ENCODE data around the gene HOXD8. TPM values are rescaled to one million over a fixed set of nuclear protein-coding genes. Genes with fewer than 3 reads are reported as not detected.

HOXD8 gene
- polyA plus RNA-seq, 1 of the 3 experiments (the other 2 are of a cell fraction): 6.4 TPM

DNA sequence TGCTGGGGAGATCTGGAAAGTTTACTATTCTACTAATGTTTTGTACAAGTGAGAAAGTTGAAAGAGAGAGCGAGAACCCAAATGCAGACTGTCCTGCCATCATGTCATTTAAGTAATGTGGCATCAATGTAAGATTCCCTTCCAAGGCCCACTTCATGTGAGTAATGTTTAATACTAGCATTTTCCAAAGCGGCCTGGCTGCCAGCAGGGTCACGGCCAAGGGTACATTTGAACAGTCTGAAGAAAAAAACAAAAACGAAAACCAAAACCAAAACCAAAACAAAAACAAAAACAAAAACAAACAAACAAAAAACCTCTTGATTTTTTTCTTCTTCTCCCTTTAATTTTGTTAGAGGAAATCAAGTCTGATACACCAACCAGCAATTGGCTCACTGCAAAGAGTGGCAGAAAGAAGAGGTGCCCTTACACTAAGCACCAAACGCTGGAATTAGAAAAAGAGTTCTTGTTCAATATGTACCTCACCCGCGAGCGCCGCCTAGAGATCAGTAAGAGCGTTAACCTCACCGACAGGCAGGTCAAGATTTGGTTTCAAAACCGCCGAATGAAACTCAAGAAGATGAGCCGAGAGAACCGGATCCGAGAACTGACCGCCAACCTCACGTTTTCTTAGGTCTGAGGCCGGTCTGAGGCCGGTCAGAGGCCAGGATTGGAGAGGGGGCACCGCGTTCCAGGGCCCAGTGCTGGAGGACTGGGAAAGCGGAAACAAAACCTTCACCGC is 10.7 kb upstream of the HOXD8 start (continued):
- TF ChIP-seq, protein P1, sequence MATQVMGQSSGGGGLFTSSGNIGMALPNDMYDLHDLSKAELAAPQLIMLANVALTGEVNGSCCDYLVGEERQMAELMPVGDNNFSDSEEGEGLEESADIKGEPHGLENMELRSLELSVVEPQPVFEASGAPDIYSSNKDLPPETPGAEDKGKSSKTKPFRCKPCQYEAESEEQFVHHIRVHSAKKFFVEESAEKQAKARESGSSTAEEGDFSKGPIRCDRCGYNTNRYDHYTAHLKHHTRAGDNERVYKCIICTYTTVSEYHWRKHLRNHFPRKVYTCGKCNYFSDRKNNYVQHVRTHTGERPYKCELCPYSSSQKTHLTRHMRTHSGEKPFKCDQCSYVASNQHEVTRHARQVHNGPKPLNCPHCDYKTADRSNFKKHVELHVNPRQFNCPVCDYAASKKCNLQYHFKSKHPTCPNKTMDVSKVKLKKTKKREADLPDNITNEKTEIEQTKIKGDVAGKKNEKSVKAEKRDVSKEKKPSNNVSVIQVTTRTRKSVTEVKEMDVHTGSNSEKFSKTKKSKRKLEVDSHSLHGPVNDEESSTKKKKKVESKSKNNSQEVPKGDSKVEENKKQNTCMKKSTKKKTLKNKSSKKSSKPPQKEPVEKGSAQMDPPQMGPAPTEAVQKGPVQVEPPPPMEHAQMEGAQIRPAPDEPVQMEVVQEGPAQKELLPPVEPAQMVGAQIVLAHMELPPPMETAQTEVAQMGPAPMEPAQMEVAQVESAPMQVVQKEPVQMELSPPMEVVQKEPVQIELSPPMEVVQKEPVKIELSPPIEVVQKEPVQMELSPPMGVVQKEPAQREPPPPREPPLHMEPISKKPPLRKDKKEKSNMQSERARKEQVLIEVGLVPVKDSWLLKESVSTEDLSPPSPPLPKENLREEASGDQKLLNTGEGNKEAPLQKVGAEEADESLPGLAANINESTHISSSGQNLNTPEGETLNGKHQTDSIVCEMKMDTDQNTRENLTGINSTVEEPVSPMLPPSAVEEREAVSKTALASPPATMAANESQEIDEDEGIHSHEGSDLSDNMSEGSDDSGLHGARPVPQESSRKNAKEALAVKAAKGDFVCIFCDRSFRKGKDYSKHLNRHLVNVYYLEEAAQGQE (IDR thresholded peaks at IDR 0.05; ENCODE audit: low read depth, low read length): no peak
- TF ChIP-seq NRF1 (IDR thresholded peaks at IDR 0.05; ENCODE audit: low read depth, low read length) (no peak), TEAD4 (IDR thresholded peaks at IDR 0.05; ENCODE audit: borderline replicate concordance, insufficient read depth) (no peak), GABPA (IDR thresholded peaks at IDR 0.05; ENCODE audit: low read depth) (no peak), ELF1 (IDR thresholded peaks at IDR 0.05) (no peak), MEF2A (IDR thresholded peaks at IDR 0.05; ENCODE audit: borderline replicate concordance, low read depth) (no peak)
- TF ChIP-seq, protein P2, sequence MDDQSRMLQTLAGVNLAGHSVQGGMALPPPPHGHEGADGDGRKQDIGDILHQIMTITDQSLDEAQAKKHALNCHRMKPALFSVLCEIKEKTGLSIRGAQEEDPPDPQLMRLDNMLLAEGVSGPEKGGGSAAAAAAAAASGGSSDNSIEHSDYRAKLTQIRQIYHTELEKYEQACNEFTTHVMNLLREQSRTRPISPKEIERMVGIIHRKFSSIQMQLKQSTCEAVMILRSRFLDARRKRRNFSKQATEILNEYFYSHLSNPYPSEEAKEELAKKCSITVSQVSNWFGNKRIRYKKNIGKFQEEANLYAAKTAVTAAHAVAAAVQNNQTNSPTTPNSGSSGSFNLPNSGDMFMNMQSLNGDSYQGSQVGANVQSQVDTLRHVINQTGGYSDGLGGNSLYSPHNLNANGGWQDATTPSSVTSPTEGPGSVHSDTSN (IDR thresholded peaks at IDR 0.05): no peak
- TF ChIP-seq, protein P3, sequence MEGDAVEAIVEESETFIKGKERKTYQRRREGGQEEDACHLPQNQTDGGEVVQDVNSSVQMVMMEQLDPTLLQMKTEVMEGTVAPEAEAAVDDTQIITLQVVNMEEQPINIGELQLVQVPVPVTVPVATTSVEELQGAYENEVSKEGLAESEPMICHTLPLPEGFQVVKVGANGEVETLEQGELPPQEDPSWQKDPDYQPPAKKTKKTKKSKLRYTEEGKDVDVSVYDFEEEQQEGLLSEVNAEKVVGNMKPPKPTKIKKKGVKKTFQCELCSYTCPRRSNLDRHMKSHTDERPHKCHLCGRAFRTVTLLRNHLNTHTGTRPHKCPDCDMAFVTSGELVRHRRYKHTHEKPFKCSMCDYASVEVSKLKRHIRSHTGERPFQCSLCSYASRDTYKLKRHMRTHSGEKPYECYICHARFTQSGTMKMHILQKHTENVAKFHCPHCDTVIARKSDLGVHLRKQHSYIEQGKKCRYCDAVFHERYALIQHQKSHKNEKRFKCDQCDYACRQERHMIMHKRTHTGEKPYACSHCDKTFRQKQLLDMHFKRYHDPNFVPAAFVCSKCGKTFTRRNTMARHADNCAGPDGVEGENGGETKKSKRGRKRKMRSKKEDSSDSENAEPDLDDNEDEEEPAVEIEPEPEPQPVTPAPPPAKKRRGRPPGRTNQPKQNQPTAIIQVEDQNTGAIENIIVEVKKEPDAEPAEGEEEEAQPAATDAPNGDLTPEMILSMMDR (IDR thresholded peaks at IDR 0.05): peak; percentile 66

DNA sequence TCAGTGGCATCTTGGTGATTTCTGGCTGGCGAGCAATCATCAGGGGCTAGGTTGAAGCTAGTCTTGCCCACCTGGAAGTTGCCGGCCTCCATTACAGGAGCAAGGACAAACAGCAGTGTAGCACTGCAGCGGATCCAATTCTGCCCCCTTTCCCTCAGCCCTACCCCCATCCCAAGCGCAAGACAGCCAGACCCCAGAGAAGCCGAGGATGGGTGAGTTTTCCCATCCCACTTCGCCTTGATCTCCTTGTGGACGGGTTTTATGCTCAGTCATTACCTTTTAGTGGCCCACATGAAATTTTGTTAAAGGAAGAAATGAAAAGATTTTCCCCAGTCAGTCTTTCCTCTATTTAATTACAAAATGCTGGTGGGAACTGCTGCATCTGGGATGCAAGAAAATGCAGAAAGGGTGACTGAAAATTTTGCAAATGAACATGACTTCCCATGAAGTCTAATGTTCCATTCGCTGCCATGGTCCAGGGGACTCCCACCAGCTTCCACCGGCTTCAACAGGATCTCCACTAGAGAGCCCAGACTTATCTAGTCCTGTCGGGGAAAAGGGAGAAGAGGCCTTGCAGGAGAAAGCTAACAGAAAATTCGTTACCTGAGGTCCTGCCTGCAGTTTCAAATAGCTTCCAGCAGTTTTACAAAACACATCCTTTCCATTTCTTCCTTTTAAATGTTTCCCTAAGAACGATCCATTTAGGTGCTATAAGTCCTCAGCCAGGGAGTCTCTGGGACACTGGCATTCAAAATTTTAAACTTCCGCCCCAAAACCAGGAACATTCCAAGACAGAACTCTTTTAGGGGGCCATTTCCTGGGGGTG is 8.9 kb upstream of the HOXD8 start:
- CTCF ChIA-PET: interaction anchor here (0.6 to 26.1 kb wide), 16 partner anchors 7 to 1043 kb away, joined by 3 to 1047 read pairs (median 6); partner anchors contain the start of genes HOXD10 and HOXD8
- POLR2A ChIA-PET: interaction anchor here (0.7 to 4.1 kb wide), 3 partner anchors 7 to 517 kb away, joined by 3 to 27 read pairs (median 19); no protein-coding TSS in a partner anchor
- Histone ChIP-seq H3K9me3 (no peaks in the 10 kb centered on the region), H3K9me2 (no peaks in the 10 kb centered on the region), H3K36me3 (replicated peaks in 1 of 2; ENCODE audit: control insufficient read depth in 1 of 2, insufficient read depth in 2 of 2, low read length in 1 of 2) (no peaks in the 10 kb centered on the region), H3K4me2 (no peak overlapping the region), H4K20me1 (ENCODE audit: insufficient read depth) (no peaks in the 10 kb centered on the region), H2AFZ (ENCODE audit: low read depth) (no peak overlapping the region), H3K4me3 (ENCODE audit: low read depth in 2 of 2, low read length in 1 of 2) (no peak overlapping the region), H3K27ac (ENCODE audit: low read depth in 2 of 2, low read length in 1 of 2) (no peak overlapping the region), H3K9ac (no peak overlapping the region), H3K4me1 (ENCODE audit: control insufficient read depth in 1 of 2, insufficient read depth in 2 of 2, low read depth in 1 of 2, low read length in 1 of 2) (peaks cover 0 to 24% of the 10 kb centered on the region in 2 experiments; a peak in 1 of 4 replicates), H3K79me2 (ENCODE audit: insufficient read depth) (no peaks in the 10 kb centered on the region), H3K27me3 (ENCODE audit: insufficient read depth) (peaks cover 25% of the 10 kb centered on the region), H3F3A (replicated peaks; ENCODE audit: insufficient read depth) (no peaks in the 10 kb centered on the region)
- WGBS (ENCODE audit: low lambda C conversion rate): 90% methylated on average over 13 of the region's 13 CpGs
- no peak for TF ChIP-seq MEF2A (IDR thresholded peaks at IDR 0.05; ENCODE audit: borderline replicate concordance, low read depth)
- no peak for TF ChIP-seq RAD21 (IDR thresholded peaks at IDR 0.05; ENCODE audit: low read length)
- no peak for TF ChIP-seq POLR2AphosphoS5 (IDR thresholded peaks at IDR 0.05; ENCODE audit: low read depth, low read length)
- no peak for TF ChIP-seq GATA2 (CRISPR knock-in tag; IDR thresholded peaks at IDR 0.05)
- TF ChIP-seq MXI1 (IDR thresholded peaks at IDR 0.05; ENCODE audit: low read depth, low read length): no peak
- TF ChIP-seq, protein P4, sequence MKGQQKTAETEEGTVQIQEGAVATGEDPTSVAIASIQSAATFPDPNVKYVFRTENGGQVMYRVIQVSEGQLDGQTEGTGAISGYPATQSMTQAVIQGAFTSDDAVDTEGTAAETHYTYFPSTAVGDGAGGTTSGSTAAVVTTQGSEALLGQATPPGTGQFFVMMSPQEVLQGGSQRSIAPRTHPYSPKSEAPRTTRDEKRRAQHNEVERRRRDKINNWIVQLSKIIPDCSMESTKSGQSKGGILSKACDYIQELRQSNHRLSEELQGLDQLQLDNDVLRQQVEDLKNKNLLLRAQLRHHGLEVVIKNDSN (IDR thresholded peaks at IDR 0.05; ENCODE audit: borderline replicate concordance, low read depth): no peak
- TF ChIP-seq EZH2phosphoT487 (IDR thresholded peaks at IDR 0.05; ENCODE audit: borderline replicate concordance, low read depth): no peak
- TF ChIP-seq TCF12 (IDR thresholded peaks at IDR 0.05): no peak
- no peak for TF ChIP-seq YY1 (IDR thresholded peaks at IDR 0.05; ENCODE audit: low read depth)
- TF ChIP-seq FOXJ3 (CRISPR knock-in tag; IDR thresholded peaks at IDR 0.05): no peak
- TF ChIP-seq SIN3A (IDR thresholded peaks at IDR 0.05; ENCODE audit: borderline replicate concordance, low read depth, low read length): no peak
- no peak for DNase-seq

Data from SK-N-SH (cell line).